Hippocampal formation (tissue), 2 donors: ENCODE results near the gene DNAJB14.

Experiments used
- DNase-seq, 2 donors: peaks; one replicate each; lab custom pipeline; 2025; lab: John Stamatoyannopoulos, UW

Gene DNAJB14

DNA sequence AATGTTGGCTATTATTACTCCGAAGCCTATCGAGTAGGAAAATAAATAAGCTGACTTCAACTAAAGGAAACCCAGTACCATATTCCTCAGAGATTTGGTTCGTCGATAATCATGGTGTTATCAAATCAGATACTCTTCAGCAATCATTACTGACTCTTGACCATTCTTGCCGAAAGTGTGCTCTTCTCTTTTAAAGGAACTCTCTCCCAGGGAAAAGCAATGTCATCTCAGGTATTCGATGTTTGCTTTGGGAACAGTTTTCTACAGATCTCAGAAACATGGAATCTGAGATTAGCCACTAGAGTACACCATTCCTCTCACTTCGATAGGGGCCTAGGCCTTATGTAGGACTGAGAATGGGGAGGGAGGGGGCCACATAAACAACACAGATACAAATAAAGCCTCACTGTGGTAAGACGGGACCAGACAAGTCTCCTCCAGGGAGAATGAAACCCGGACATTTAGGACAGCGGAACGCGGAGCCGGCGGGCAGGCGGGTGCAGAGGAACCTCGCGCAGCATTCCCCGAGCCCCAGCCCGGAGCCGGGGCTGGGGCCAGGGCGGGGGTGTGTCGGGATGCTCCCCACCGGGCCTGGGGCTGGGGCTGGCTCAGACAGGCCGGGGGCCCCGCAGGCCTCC is 581 bp downstream of the DNAJB14 start:
- DNase-seq, result peak in 1 of 2 donors; percentile 18

DNA sequence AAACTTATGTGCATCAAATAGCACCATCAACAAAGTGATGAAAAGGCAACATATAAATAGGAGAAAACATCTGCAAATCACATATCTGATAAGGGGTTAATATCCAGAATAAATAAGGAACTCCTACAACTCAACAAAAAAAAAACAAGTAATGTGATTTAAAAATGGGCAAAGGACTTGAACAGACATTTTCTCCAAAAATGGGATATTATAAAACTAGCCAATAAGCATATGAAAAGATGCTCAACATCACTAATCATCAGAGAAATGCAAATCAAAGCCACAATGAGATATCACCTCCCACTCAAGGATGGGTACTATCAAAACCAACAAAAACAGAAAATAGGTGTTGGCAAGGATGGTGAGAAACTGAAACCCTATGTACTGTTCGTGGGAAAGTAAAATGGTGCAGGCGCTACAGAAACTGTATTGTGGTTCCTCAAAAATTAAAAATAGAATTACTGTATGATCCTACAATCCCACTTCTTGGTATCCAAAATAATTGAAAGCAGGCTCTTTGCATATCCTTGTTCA is 2.4 kb downstream of the DNAJB14 start:
- DNase-seq, result no peak

DNA sequence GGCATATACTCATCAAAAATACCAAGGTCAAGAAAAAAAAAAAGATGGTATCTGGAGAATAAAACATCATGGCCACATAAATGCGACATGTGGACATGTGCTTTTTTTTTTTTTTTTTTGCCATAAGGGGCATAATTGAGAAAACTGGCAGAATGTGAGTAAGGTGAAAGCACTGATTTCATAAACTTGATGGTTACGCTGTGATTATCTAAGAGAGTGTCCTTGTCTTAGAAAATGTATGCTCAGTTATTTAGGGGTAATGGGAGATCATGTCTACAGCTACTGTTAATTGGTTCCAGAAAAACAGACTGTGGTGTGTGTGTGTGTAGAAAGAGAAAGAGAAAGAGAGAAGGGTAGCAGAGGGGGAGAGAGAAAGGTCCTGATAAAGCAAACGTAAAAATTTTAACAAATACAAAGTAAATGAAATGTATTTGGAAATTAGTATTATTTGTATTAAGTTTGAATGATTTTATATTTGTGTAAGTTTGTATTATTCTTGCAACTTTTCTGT is 8.1 kb downstream of the DNAJB14 start:
- DNase-seq, result no peak

DNA sequence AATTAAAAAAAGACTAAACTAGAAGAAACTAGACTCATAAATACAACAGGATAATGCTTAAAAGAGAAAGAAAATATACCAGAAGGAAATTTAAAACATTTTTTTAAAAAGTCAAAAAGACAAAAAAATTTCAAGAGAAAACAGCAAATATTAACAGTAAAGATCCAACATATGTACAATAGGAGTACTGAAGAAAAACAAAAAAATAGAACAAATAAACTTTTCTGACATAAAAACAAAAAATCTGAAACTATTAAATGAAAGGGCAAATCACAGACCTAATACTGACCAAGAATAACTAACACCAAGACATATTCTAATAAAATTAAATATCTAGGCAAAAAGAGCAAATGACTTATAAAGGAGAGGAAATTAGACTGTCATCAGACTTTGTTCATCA is 11.5 kb downstream of the DNAJB14 start:
- no peak for DNase-seq

DNA sequence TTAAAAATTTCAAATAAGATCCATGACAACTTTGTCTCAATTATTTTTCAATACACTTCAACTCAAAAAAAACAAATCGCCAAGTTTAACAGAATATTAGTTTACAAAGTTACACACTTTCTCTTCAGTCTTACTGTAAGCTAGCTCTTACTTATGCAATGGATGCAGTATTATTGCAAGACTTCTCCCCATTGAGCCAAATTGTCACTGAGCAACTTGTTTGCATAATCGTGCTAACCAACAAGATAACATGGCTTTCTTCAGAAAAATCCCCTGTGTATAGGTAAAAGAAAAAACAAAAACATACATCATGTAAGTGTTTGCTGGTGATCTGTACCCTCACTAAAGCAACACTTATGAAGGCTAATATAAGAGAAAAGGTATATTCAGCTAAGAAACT is 18.9 kb downstream of the DNAJB14 start:
- DNase-seq, result no peak

DNA sequence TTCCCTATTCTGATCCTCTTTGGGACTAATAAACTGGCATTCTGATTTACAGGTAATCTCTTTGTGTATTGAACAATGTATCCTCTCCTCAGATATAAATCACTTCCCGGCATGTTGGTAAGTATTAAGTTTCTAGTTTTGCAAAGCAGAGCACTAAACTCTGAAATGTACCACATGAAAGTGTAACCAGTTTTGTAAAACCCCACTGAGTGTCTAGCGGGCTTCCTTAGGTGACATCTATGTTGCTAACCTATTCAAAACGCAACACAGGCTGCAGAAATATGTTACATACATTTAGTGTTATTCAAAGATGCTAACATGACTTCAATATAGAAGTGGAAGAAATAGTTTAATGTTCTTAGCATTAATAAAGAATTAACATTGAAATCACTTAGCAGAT is 25.2 kb downstream of the DNAJB14 start:
- no peak for DNase-seq

DNA sequence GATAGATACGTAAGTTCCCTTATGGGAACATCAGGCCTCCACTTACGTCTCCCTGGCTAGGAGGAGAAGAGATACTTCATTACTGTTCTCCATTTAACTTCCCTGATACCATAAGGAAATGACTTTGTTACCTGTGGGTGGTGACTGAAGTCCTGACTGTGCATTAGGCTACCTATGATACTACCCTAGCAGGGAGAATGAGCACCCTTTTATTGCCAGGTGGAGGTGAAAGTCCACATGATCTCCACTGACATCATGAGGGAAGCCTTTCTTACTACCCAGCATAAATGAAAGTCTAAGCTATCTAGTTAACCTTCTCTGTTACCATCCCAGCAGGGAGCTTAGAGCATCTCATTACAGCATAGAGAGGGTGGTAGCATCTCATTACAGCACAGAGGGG is 27.8 kb downstream of the DNAJB14 start:
- DNase-seq, result no peak

DNA sequence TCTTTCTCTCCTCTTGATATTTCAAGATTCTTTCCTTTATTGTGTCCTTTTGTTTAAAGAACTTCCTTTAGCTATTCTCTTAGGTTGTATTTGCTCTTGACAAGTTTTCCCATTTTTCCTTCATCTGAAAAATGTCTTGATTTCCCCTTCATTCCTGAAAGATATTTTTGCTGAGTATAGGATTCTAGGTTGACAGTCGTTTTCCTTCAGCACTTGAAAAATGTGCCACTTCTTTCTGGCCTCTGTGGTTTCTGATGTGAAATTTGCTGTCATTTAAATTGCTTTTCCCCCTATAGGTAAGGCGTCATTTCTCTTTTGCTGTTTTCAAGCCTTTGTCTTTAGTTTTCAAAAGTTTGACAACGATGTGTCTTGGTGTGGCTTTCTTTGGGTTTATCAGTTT is 28.8 kb downstream of the DNAJB14 start:
- DNase-seq, result no peak

DNA sequence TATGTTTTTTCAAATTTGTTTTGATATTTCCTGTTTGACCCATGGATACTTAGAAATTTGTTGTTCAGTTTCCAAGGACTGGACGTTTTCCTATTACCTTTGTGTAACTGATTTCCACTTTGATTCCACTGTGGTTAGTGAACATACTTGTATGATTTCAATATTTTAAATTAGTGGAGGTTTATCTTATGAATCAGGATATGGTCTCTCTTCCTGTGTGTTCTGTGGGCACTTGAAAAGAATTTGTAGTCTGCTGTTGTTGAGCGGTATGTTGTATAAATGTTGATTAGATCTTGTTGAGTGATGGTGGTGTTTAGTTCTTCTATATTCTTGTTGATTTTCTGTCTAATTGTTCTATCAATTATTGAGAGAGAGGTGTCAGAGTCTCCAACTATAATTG is 31.0 kb downstream of the DNAJB14 start:
- DNase-seq, result no peak

DNA sequence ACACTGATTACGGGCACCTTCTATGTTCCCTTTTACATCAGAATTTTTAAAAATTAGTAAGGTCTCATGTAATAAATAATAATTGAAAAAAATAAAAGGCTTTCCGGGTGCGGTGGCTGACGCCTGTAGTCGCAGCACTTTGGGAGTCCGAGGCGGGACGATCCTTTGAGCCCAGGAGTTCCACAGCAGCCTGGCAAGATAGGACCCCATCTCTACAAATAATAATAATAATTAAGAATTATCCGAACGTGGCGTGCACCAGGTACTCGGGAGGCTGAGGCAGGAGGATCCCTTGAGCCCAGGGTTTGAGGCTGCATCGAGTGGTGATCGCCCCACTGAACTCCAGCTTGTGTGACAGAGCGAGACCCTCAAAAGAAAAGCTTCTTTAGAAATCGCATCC is 51.4 kb downstream of the DNAJB14 start:
- DNase-seq, result no peak

DNA sequence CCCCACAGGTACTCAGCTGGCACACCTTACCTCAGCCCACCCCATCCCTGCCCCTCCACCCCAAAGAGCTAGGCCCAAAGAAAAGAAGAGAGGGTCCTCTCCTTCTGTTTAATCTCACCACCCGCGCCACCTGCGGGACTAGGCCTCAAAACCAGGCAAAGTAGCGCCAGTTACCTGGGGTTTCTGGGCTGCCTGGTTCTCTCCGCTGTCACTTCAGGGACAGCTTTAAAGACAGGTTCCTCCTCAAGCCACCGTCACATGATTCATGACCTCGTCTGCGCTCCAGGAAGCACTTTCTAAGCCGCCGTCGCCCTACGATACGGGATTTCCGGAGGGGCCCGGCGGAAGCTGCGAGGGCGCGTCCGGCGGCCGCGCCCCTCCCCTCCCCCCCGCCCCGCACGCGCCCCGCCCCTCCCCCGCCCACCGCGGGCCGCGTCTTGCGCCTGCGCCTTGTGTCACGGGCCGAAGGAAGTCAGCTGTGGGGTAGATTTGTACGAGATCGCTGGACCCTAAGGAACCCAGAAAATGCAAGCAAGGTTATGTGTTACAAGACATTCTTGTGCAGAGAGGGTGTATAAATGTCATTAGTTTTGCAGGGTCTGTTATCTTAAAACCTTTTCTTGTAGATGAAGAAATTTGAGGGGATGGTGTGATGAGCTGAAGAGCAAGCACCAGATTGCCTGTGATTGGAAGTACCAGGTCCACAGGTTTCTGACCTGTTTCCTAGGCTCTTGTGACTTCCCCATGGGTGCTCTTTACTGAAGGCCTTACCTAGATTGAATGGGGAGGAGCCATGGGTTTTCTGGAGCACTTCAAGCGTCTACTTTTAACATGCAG is 52.0 kb downstream of the DNAJB14 start, which contains the start of gene LAMTOR3:
Gene LAMTOR3 (minus strand): TSS at position 267 of the 837 bp plus-strand sequence. CDS start 464 bp downstream, outside the sequence.
- peak; percentile 84 to 88 for DNase-seq

DNA sequence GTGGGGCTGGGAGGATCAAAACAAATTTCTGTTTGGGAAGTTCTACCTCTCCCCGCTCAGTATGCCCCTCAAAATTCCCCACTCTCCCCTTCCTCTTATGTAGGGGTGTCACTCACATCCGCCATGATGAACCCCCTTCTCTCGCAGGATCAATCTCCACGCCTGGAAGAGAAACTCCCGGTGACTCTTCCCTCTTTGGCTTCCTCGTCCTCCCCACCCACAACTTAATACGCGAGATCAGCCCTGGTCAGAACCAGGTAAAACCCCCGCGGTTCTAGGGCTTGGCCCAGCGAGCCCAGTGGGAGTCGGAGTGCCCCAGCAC is 52.6 kb downstream of the DNAJB14 start:
- DNase-seq, result no peak

DNA sequence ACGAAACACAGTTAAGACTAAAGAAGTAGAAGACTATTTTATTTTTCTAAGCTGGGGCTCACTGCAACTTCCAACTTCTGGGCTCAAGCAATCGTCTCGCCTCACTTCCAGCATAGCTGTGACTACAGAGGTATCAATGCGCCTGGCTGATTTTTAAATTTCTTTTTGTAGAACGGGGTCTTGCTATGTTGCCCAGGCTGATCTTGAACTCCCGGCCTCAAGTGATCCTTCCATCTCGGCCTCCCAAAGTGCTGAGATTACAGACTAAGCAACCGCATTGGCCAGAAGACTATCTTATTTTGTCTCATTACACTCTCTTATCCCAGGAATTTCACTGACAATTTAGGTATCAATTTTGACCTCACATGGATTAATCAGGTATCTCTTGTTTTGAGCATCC is 53.4 kb downstream of the DNAJB14 start:
- DNase-seq, result no peak

DNA sequence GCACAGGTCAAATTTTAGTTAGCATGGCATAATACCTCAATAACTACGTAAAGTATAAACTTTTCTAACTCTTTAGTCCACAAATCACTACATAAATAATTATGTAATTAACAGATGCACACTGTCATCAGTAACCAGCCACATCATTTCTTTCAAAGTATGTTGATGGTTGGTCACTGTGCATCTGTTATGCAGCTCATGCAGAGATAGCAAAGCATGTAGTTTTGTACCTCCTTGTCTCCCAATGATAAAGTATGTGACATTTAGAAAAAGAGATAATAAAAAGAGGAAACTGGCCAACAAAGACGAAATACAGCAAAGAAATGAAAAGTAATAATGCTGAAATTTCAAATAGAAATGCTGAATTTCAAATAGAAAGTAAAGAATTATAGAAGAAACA is 55.1 kb downstream of the DNAJB14 start:
- no peak for DNase-seq

DNA sequence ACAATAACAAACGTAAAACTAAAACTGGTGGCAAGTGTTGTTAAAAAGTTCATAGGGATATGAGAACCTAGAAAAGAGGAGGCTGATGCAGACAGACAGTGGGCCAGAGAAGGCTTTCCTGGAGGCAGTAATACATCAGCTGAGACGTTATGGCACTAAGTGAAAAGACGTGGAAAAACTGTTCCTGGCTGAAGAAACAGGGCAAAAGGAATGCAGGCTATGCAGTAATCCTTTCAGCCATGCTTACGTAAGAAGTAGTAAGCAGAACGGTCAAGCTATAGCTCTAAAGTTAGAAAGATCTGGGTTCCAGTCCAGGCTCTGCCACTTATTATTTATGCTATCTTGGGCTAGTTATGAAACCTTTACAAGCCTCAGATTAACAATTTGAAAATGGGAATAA is 58.6 kb downstream of the DNAJB14 start:
- no peak for DNase-seq

DNA sequence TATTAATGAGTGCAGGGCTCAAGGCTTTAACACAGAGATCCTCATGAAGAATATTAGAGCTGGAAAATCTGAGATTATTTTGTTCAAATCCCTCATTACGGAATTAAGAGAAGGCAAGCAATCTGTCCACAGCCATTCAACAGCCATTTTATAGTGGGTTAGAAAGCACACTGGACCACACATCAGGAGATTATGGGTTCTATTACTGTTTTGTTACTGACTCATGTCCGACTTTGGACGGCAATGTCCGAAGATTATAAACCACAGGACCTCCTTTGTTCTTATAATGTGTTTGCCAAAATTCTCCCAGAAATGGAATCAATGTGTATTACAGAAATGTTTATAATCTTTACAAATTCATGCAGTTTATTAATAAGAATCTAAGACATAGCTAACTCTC is 60.3 kb downstream of the DNAJB14 start:
- no peak for DNase-seq

DNA sequence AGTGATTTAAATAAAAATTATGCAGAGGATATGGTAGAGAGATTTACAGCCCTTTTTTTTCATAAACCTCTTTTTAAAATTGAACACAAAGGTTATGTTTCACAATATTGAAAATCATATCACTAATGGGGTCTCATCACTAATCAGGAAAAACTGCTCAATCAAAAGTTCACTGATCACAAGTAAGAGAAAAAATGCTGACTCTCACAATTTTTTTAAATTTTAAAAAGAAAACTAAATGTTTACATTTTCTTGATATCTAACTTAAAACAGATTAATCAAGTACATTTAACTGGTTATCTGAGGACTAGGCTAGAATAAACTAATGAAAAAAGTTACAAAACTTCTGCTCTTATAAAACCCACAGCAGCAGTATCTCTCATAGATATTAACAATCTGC is 60.7 kb downstream of the DNAJB14 start:
- DNase-seq, result no peak

DNA sequence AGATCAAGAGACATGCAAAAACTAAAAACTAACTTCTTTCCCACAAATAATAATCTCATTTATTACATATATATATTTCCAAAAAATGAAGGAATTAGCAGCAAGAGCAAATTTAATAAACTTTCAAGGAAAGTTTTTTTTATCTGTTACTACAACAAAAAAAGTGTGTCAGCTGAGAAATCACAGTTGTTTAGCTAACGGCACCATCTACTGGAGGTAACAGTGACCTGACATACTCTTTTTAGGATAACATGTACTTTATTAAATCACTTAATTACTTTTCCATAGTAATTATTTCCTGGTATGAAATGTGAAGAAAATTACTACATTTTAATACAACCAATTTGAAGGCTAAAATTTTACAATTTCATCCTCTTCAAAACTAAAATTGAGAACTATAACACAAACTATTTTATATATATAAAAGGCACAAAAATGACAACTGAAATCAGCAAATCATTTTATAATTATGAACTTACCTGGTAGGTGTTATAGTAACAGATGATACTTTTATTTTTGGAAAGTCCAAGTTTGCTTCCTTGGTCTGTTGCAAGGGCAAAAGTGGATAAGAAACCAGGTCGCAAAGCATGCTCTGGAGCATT is 61.3 kb downstream of the DNAJB14 start:
- peak in 1 of 2 donors; percentile 6 for DNase-seq

DNA sequence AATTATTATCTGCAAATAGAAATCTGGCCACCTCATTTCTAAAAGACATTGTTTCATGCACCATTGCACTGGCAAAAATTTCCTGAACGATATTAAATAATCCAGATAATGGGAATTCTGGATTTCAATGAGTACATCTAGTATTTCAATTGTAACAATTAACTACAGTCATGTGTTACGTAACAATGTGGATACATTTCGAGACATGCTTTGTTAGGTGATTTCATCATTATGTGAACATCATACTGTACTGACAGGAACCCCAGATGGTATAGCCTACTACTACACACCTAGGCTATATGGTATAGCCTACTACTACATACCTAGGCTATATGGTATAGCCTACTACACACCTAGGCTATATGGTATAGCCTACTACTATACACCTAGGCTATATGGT is 67.0 kb downstream of the DNAJB14 start:
- DNase-seq, result no peak

DNA sequence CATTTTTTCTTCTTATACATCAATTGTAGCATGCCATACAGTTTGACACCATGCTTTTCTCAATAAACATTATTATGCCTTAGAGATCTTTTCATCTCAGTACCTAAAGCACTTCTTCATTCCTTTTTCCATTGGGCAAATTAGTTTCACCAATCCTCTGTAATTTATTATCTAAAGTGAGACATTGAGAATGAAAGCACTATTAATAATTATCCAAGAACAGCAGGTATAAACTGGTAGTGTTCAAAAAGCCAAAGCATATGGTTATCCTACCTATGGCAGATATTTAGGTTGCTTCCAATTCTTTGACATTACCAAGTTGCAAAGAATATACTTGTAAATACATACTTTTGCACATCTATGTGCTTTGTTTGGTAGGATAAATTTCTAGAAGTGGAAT is 67.8 kb downstream of the DNAJB14 start:
- DNase-seq, result no peak

DNA sequence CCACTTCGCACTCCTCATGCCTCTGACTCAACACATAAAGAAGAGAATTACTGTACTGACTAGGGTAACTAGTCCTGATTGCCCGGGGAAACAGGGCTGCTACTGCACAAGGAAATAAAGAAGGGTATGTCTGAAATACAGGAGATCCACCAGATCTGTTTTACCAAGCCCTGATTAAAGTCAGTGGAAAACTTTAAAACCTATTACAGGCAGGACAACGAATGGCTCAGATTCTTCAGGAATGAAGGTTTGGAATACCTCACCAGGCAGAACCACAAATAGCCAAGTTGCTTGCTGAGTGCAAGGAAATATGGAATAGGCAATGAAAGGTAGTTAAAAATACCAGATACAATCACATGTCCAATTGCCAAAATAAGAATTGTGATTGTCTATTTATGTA is 69.5 kb downstream of the DNAJB14 start:
- no peak for DNase-seq

DNA sequence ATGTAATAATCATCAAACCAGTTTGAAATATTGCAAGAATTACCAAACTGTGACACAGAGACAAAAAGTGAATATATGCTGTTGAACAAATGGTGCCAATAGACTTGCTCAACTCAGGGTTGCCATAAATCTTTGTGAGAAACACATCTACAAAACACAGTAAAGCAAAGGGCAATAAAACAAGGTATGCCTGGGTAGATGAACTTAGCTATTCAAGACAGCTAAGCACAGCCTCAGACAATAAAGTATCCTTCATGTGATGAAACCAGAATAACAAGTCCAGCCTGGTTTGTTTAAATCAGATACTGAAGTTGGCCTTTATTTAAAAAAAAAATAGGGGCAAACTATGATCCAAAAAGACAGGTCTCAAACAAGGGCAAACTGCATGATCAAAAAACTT is 71.3 kb downstream of the DNAJB14 start:
- no peak for DNase-seq

DNA sequence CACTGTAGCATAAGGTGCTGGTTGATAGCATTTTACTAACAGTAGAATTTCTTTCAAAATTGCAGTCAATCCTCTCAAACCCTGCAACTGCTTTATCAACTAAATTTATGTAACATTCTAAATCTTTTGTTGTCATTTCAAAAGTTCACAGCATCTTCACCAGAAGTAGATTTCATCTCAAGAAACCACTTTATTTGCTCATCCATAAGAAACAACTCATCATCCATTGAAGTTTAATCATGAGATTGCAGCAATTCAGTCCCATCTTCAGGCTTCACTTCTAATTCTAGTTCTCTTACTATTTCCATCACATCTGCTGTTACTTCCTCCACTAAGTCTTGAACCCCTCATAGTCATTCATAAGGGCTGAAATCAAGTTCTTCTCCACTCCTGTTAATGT is 73.8 kb downstream of the DNAJB14 start:
- DNase-seq, result no peak
